GM12878 (cell line): Measurements from ENCODE around the gene FAM222B. TPM values are rescaled to one million over a fixed set of nuclear protein-coding genes. Genes with fewer than 3 reads are reported as not detected.

ENCODE experiments used
- ATAC-seq: fragments of 200-7000 bp; cut with Tn5 transposase; 3 replicates; pipeline ENCODE4 v1.9.1; 2020; ENCODE audit warnings: mild to moderate bottlenecking, moderate library complexity
- BruUV-seq: library from RNA; stranded (reverse); fragments of 400-500 nt; replicated peaks from 2 replicates; lab custom pipeline; 2021; lab: Mats Ljungman, UMichigan
- CTCF ChIA-PET: fragments of 300-600 bp; sonication (Branson Sonifier 250); formaldehyde crosslinking; extraction: SDS; loops from one replicate; lab custom pipeline; 2021; ENCODE audit warnings: inconsistent platforms; lab: Yijun Ruan, JAX
- POLR2A ChIA-PET: fragments of 350-600 bp; formaldehyde crosslinking; extraction: SDS; loops from one replicate; lab custom pipeline; 2021; ENCODE audit warnings: inconsistent platforms; lab: Charles Lee
- RAD21 ChIA-PET: fragments of 300-600 bp; sonication (Branson Sonifier 250); formaldehyde crosslinking; loops from one replicate; lab custom pipeline; 2023; ENCODE audit warnings: antibody characterized with exemption; ENCODE audit not compliant: unreplicated experiment; lab: Charles Lee
- SMC1A ChIA-PET: fragments of 300-600 bp; sonication (Branson Sonifier 250); formaldehyde crosslinking; loops from one replicate; lab custom pipeline; 2023; ENCODE audit not compliant: unreplicated experiment, uncharacterized antibody; lab: Charles Lee
- DNase-seq: peaks from one replicate; pipeline ENCODE4 v3.0.0-alpha.2; 2011; ENCODE audit warnings: low read depth, low spot score
- FAIRE-seq: peaks from 3 replicates; lab custom pipeline; 2011; peaks lifted over from hg19 to GRCh38; lab: Jason Lieb, UNC
- H2AFZ ChIP-seq: 2 replicates; pipeline ENCODE4 v1.6.0; 2011; ENCODE audit warnings: low read depth, low read length, control low read depth; ENCODE audit not compliant: control insufficient read depth
- H3K27ac ChIP-seq: 2 replicates; pipeline ENCODE4 v1.5.1; 2011; ENCODE audit warnings: control low read depth; ENCODE audit not compliant: control insufficient read depth, insufficient read depth
- H3K27me3 ChIP-seq, 2 experiments: replicated peaks in 1 of 2; 2 replicates each; pipeline versions ENCODE4 v1.6.0 to v1.6.1; 2011; ENCODE audit warnings: low read length in 1 of 2; ENCODE audit not compliant: control insufficient read depth in 2 of 2, insufficient read depth in 2 of 2
- H3K36me3 ChIP-seq, 2 experiments: 2 replicates each; pipeline ENCODE4 v1.5.1; 2011; ENCODE audit warnings: low read length in 1 of 2; ENCODE audit not compliant: control insufficient read depth in 2 of 2, insufficient read depth in 2 of 2
- H3K4me1 ChIP-seq: 2 replicates; pipeline ENCODE4 v1.6.1; 2011; ENCODE audit warnings: mild to moderate bottlenecking, low read length, moderate library complexity, mixed read lengths; ENCODE audit not compliant: control insufficient read depth, insufficient read depth
- H3K4me2 ChIP-seq: 2 replicates; pipeline ENCODE4 v1.6.0; 2011; ENCODE audit warnings: control low read depth; ENCODE audit not compliant: control insufficient read depth, insufficient read depth
- H3K4me3 ChIP-seq: fragments of 200-600 bp; sonication (generic); 2 replicates; pipeline ENCODE4 v1.5.1; 2016
- H3K79me2 ChIP-seq: 2 replicates; pipeline ENCODE4 v1.6.0; 2011; ENCODE audit warnings: low read length; ENCODE audit not compliant: control insufficient read depth, insufficient read depth
- H3K9ac ChIP-seq: 2 replicates; pipeline ENCODE4 v1.8.0; 2011; ENCODE audit warnings: low read length, control low read depth, mixed read lengths; ENCODE audit not compliant: control insufficient read depth, insufficient read depth
- H3K9me3 ChIP-seq: replicated peaks from 3 replicates; pipeline ENCODE4 v1.5.1; 2011; ENCODE audit warnings: mild to moderate bottlenecking, low read length; ENCODE audit not compliant: control insufficient read depth, insufficient read depth
- H4K20me1 ChIP-seq: 2 replicates; pipeline ENCODE4 v1.6.0; 2011; ENCODE audit not compliant: control insufficient read depth, insufficient read depth
- CBX3 ChIP-seq: fragments of 200-600 bp; sonication (generic); IDR thresholded peaks from 2 replicates; pipeline ENCODE4 v1.6.1; 2016; ENCODE audit warnings: low read depth, borderline replicate concordance
- EGR1 ChIP-seq, 2 experiments: IDR thresholded peaks; 1 replicate in 1 of 2; 2 replicates in 1 of 2; pipeline ENCODE4 v1.6.1; 2011 to 2012; ENCODE audit warnings: low read depth in 2 of 2, low read length in 2 of 2, borderline replicate concordance in 1 of 2, mild to moderate bottlenecking in 1 of 2, moderate library complexity in 1 of 2
- ETV6 ChIP-seq, 2 experiments: fragments of 450-650 bp in 1 of 2; IDR thresholded peaks in 1 of 2; conservative IDR thresholded peaks in 1 of 2; 2 replicates each; pipeline ENCODE4 v1.6.1; 2014; ENCODE audit warnings: antibody characterized with exemption in 1 of 2, borderline replicate concordance in 1 of 2, low read depth in 1 of 2, mild to moderate bottlenecking in 1 of 2, moderate library complexity in 1 of 2
- IKZF1 ChIP-seq: fragments of 450-650 bp; conservative IDR thresholded peaks from 2 replicates; pipeline ENCODE4 v1.6.1; 2017; ENCODE audit warnings: antibody characterized with exemption, mild to moderate bottlenecking
- MEF2B ChIP-seq: fragments of 450-650 bp; IDR thresholded peaks from 2 replicates; pipeline ENCODE4 v1.6.1; 2018; ENCODE audit warnings: mild to moderate bottlenecking, moderate library complexity; ENCODE audit not compliant: partially characterized antibody, poor library complexity, severe bottlenecking
- MTA3 ChIP-seq: IDR thresholded peaks from 2 replicates; pipeline ENCODE4 v1.6.1; 2012; ENCODE audit warnings: low read length, inconsistent platforms, borderline replicate concordance
- NBN ChIP-seq: fragments of 450-650 bp; IDR thresholded peaks from 2 replicates; pipeline ENCODE4 v1.6.1; 2016
- NFYB ChIP-seq: IDR thresholded peaks from 2 replicates; pipeline ENCODE4 v1.6.1; 2011; ENCODE audit warnings: low read depth, mild to moderate bottlenecking, low read length, improper control_type of control experiment, moderate library complexity; ENCODE audit not compliant: insufficient read depth
- NR2C2 ChIP-seq: IDR thresholded peaks from 2 replicates; pipeline ENCODE4 v1.6.1; 2011; ENCODE audit warnings: borderline replicate concordance, low read depth; ENCODE audit not compliant: control insufficient read depth, insufficient read length
- POLR2AphosphoS5 ChIP-seq: IDR thresholded peaks from 2 replicates; pipeline ENCODE4 v1.6.1; 2011; ENCODE audit warnings: mild to moderate bottlenecking, low read length, inconsistent platforms
- RAD21 ChIP-seq: IDR thresholded peaks from 2 replicates; pipeline ENCODE4 v1.6.1; 2011; ENCODE audit warnings: mild to moderate bottlenecking, low read depth, low read length, moderate library complexity; ENCODE audit not compliant: insufficient read depth
- SMAD1 ChIP-seq: fragments of 450-650 bp; IDR thresholded peaks from 2 replicates; pipeline ENCODE4 v1.6.1; 2018; ENCODE audit warnings: mild to moderate bottlenecking, low read depth; ENCODE audit not compliant: partially characterized antibody
- SPI1 ChIP-seq: IDR thresholded peaks from 2 replicates; pipeline ENCODE4 v1.6.1; 2011; ENCODE audit warnings: low read depth, mild to moderate bottlenecking, low read length, moderate library complexity, borderline replicate concordance; ENCODE audit not compliant: insufficient read depth
- SRF ChIP-seq, 2 experiments: IDR thresholded peaks; 2 replicates each; pipeline ENCODE4 v1.6.1; 2011; ENCODE audit warnings: low read depth in 2 of 2, low read length in 2 of 2, mild to moderate bottlenecking in 1 of 2, moderate library complexity in 1 of 2
- STAT1 ChIP-seq: fragments of 450-650 bp; conservative IDR thresholded peaks from 2 replicates; pipeline ENCODE4 v1.6.1; 2014; ENCODE audit warnings: antibody characterized with exemption, mild to moderate bottlenecking
- SUZ12 ChIP-seq: fragments of 200-600 bp; sonication (generic); IDR thresholded peaks from one replicate; pipeline ENCODE4 v1.6.1; 2018; ENCODE audit warnings: antibody characterized with exemption, mild to moderate bottlenecking; ENCODE audit not compliant: unreplicated experiment
- TAF1 ChIP-seq: IDR thresholded peaks from 2 replicates; pipeline ENCODE4 v1.6.1; 2011; ENCODE audit warnings: mild to moderate bottlenecking, low read depth, low read length, borderline replicate concordance
- ZSCAN29 ChIP-seq: fragments of 450-650 bp; IDR thresholded peaks from 2 replicates; pipeline ENCODE4 v1.6.1; 2017; ENCODE audit warnings: mild to moderate bottlenecking, moderate library complexity
- ZZZ3 ChIP-seq: IDR thresholded peaks from 2 replicates; pipeline ENCODE4 v1.6.1; 2011; ENCODE audit warnings: low read depth; ENCODE audit not compliant: control insufficient read depth, insufficient read length
- WGBS: methylation state at CpG from one replicate; pipeline ENCODE4 v1.1.6; 2016; ENCODE audit warnings: low lambda C conversion rate; ENCODE audit not compliant: insufficient replicate concordance, insufficient coverage; ENCODE audit errors: missing lambda C conversion rate; 5-methylcytosine and 5-hydroxymethylcytosine counted together
- in situ Hi-C: fragments of 300-500 bp; cut with MboI; formaldehyde crosslinking; loops from 9 replicates; pipeline ENCODE4 v1.14.3; 2018; ENCODE audit warnings: mixed read lengths
- intact Hi-C: fragments of 100-400 bp; cut with micrococcal nuclease; formaldehyde crosslinking; loops from one replicate; pipeline ENCODE4 v1.14.2; 2022; ENCODE audit not compliant: unreplicated experiment
- polyA plus RNA-seq, 11 experiments: library from polyadenylated mRNA; depleted of rRNA in 4 of 11; unstranded in 6 of 11; stranded (reverse) in 5 of 11; fragments of >200 nt; fragmentation: Nextera tagmentation in 4 of 11; fragmentation: Illumina TruSeq in 1 of 11; extraction: Ambion mirVana in 4 of 11; extraction: Trizol in 1 of 11; gene quantifications; 1 replicate in 1 of 11; 2 replicates in 10 of 11; pipeline versions ENCODE4 v1.2.1 to v1.2.3, GENCODE V29; 2011 to 2016; ENCODE audit warnings: inconsistent platforms in 2 of 11, missing spikeins in 2 of 11, low read depth in 1 of 11
- total RNA-seq, 4 experiments: library from RNA; depleted of rRNA in 3 of 4; stranded (reverse); fragments of >200 nt in 3 of 4; fragmentation: Illumina TruSeq in 1 of 4; extraction: Trizol in 1 of 4; gene quantifications; 2 replicates each; pipeline versions ENCODE4 v1.2.1 to v1.2.3, GENCODE V29; 2013 to 2021
- TF ChIP-seq, protein P1 (sequence below): fragments of 450-650 bp; IDR thresholded peaks from 2 replicates; pipeline ENCODE4 v1.6.1; 2017; ENCODE audit warnings: antibody characterized with exemption, mild to moderate bottlenecking, moderate library complexity

The FAM222B gene
- total and polyA plus RNA-seq, 10 of the 15 experiments (the other 5 are each of a cell fraction or from before 2014, with no cell fraction given): 2.8 to 18.3 (median 6.4) TPM

DNA sequence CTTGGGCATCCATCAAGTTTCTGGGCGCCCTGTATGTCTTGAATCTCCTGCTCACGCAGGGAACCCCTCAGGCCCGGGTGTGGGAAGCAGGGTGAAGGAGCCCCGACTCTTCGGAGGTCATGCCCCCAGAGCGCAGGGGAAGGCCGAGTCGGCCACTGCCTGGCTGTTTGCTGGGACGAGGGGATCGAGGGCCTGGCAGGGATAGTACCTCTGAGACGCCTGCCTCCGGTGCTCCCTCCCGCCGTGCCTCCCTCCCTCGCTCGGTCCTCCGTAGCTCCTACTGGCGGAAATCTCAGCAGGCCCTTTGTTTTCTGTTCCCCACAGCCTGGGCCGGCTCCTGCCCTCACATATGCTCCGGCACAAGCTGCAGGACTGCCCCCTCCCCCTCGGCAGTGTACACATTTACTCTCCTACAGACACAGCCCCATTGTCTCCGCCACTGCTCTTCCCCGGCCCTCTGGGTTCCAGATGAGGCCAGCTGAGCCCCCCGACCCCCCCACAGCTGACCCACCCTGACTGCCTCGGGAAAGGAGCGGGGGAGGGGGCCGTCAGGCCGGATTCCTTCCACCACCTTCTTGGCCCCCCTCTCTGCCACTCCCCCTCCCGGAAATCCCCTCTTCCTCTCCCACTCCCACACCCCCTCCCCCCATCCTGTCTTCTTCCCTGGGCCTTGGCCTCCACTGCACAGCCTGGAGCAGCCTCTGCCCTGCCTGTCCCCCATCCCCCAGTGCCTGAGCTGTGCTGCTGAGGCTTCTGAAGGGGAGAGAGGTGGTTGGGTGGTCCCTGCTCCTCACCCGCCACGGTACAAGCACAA is 97.4 kb downstream of the FAM222B start:
- no peak for FAIRE-seq
- TF ChIP-seq MTA3 (no peak), RAD21 (no peak), ETV6 (conservative IDR thresholded peaks at IDR 0.05 in 1 of 2, IDR thresholded peaks at IDR 0.05 in 1 of 2; ENCODE audit: borderline replicate concordance in 1 of 2, low read depth in 1 of 2) (no peak), SMAD1 (no peak), TAF1 (0 out of 2 replicates have a peak, but pooled peaks have one; percentile 36), ZSCAN29 (no peak), NBN (no peak), NFYB (no peak), NR2C2 (no peak), ZZZ3 (no peak), IKZF1 (0 out of 2 replicates have a peak, but pooled peaks have one; percentile 5), POLR2AphosphoS5 (peak; percentile 70), SRF (IDR thresholded peaks at IDR 0.05; ENCODE audit: low read depth in 2 of 2, low read length in 2 of 2) (no peak), SUZ12 (no peak), STAT1 (no peak), MEF2B (no peak), SPI1 (no peak), CBX3 (no peak), EGR1 (IDR thresholded peaks at IDR 0.05; ENCODE audit: borderline replicate concordance in 1 of 2, low read depth in 2 of 2, low read length in 2 of 2) (peak in 1 of 2 experiments; percentile 28; a peak in 1 of 3 replicates)
- TF ChIP-seq, protein P1, sequence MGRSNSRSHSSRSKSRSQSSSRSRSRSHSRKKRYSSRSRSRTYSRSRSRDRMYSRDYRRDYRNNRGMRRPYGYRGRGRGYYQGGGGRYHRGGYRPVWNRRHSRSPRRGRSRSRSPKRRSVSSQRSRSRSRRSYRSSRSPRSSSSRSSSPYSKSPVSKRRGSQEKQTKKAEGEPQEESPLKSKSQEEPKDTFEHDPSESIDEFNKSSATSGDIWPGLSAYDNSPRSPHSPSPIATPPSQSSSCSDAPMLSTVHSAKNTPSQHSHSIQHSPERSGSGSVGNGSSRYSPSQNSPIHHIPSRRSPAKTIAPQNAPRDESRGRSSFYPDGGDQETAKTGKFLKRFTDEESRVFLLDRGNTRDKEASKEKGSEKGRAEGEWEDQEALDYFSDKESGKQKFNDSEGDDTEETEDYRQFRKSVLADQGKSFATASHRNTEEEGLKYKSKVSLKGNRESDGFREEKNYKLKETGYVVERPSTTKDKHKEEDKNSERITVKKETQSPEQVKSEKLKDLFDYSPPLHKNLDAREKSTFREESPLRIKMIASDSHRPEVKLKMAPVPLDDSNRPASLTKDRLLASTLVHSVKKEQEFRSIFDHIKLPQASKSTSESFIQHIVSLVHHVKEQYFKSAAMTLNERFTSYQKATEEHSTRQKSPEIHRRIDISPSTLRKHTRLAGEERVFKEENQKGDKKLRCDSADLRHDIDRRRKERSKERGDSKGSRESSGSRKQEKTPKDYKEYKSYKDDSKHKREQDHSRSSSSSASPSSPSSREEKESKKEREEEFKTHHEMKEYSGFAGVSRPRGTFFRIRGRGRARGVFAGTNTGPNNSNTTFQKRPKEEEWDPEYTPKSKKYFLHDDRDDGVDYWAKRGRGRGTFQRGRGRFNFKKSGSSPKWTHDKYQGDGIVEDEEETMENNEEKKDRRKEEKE: no peak

More for the DNA sequence above, 97.4 kb downstream of the FAM222B start:
- Histone ChIP-seq H3K79me2 (peaks cover 77% of the 10 kb centered on the region), H2AFZ (no peak overlapping the region), H3K4me2 (peak overlapping the region; percentile 85), H4K20me1 (peaks cover 16% of the 10 kb centered on the region), H3K9ac (peak overlapping the region; percentile 98), H3K4me3 (peak overlapping the region; percentile 92), H3K27ac (peak overlapping the region; percentile 95), H3K9me3 (peaks cover 2% of the 10 kb centered on the region; the same call in 2 of the 3 replicates), H3K4me1 (peaks cover 59% of the 10 kb centered on the region), H3K36me3 (peaks cover 26 to 28% of the 10 kb centered on the region in 2 experiments), H3K27me3 (no peaks in the 10 kb centered on the region)
- CTCF ChIA-PET: interaction anchor here (0.7 to 10.0 kb wide), 7 partner anchors 19 to 1264 kb away, joined by 3 to 394 read pairs (median 3); partner anchors contain the start of genes NEK8, RPL23A and TLCD1
- no peak for DNase-seq
- RAD21 ChIA-PET: interaction anchor here (1.3 to 17.4 kb wide), 3 partner anchors 18 to 26 kb away, joined by 4 to 375 read pairs (median 8); partner anchors contain the start of genes NEK8, RPL23A and TLCD1
- peak; percentile 1; the same call in 2 of the 3 replicates for ATAC-seq
- POLR2A ChIA-PET: interaction anchor here (0.5 to 15.2 kb wide), 9 partner anchors 10 to 818 kb away, joined by 3 to 485 read pairs (median 4); partner anchors contain the start of genes FAM222B, NEK8, PHF12 and RPL23A
- under 1% methylated on average over 20 of the region's 31 CpGs for WGBS
- intact Hi-C loops: no loop called here
- BruUV-seq: no TSS peak
- SMC1A ChIA-PET: interaction anchor here (1.2 to 17.8 kb wide), 2 partner anchors 16 to 204 kb away, joined by 3 to 326 read pairs; partner anchors contain the start of genes NEK8 and TLCD1
- in situ Hi-C loops: loop anchor here (25.0 kb wide), 1 partner anchor 1283 kb away; the partner anchor contains the start of gene KSR1
